CD14-positive monocyte (primary cell): ENCODE measurements around the gene STX10. TPM values are rescaled to one million over a fixed set of nuclear protein-coding genes. Genes with fewer than 3 reads are reported as not detected.

Experiments
- DNase-seq, 3 donors: peaks; one replicate each; pipeline ENCODE4 v3.0.0-alpha.2; 2011 to 2022
- H2AFZ ChIP-seq: 2 replicates; pipeline ENCODE4 v1.6.0; 2012; ENCODE audit warnings: mild to moderate bottlenecking, low read depth, low read length, inconsistent platforms; ENCODE audit not compliant: insufficient read depth, poor library complexity, severe bottlenecking
- H3K27ac ChIP-seq, 2 donors: 1 replicate in 1 of 2; 2 replicates in 1 of 2; pipeline ENCODE4 v1.5.1; 2012 to 2013; ENCODE audit warnings: low read length in 2 of 2, control low read depth in 1 of 2, inconsistent platforms in 1 of 2, low read depth in 1 of 2, mild to moderate bottlenecking in 1 of 2
- H3K27me3 ChIP-seq, 2 donors: one replicate each; pipeline versions ENCODE4 v1.6.0 to v1.6.1; 2011 to 2013; ENCODE audit warnings: low read length in 2 of 2; ENCODE audit not compliant: control insufficient read depth in 2 of 2, insufficient read depth in 2 of 2
- H3K36me3 ChIP-seq, 2 donors: replicated peaks in 1 of 2; 1 replicate in 1 of 2; 2 replicates in 1 of 2; pipeline versions ENCODE4 v1.5.1 to v1.6.1; 2012 to 2013; ENCODE audit warnings: low read length in 2 of 2, control low read depth in 1 of 2, inconsistent platforms in 1 of 2, mild to moderate bottlenecking in 1 of 2; ENCODE audit not compliant: insufficient read depth in 2 of 2, control insufficient read depth in 1 of 2
- H3K4me1 ChIP-seq, 2 donors: 1 replicate in 1 of 2; 2 replicates in 1 of 2; pipeline versions ENCODE4 v1.5.1 to v1.6.1; 2012 to 2013; ENCODE audit warnings: low read length in 2 of 2, control low read depth in 1 of 2, inconsistent platforms in 1 of 2, mild to moderate bottlenecking in 1 of 2, moderate library complexity in 1 of 2; ENCODE audit not compliant: insufficient read depth in 2 of 2, control insufficient read depth in 1 of 2
- H3K4me2 ChIP-seq: replicated peaks from 2 replicates; pipeline ENCODE3; 2012; ENCODE audit warnings: low read length, moderate library complexity, mild to moderate bottlenecking; ENCODE audit not compliant: poor library complexity, severe bottlenecking; ENCODE audit errors: extremely low read depth
- H3K4me3 ChIP-seq, 3 experiments: fragments of 200-600 bp in 1 of 3; sonication (generic) in 1 of 3; replicated peaks in 1 of 3; 1 replicate in 2 of 3; 2 replicates in 1 of 3; pipeline ENCODE4 v1.5.1; 2011 to 2013; ENCODE audit warnings: low read length in 3 of 3, mild to moderate bottlenecking in 3 of 3, control low read depth in 2 of 3, low read depth in 2 of 3, inconsistent platforms in 1 of 3, moderate library complexity in 1 of 3
- H3K79me2 ChIP-seq: 2 replicates; pipeline ENCODE4 v1.6.0; 2012; ENCODE audit warnings: mild to moderate bottlenecking, control low read depth, inconsistent platforms, low read length, moderate library complexity; ENCODE audit not compliant: insufficient read depth
- H3K9ac ChIP-seq: 2 replicates; pipeline ENCODE4 v1.6.0; 2017; ENCODE audit warnings: low read length, mild to moderate bottlenecking; ENCODE audit not compliant: insufficient read depth, poor library complexity, severe bottlenecking
- H3K9me3 ChIP-seq, 2 donors: replicated peaks in 1 of 2; 1 replicate in 1 of 2; 2 replicates in 1 of 2; pipeline versions ENCODE4 v1.5.1 to v1.6.1; 2012 to 2013; ENCODE audit warnings: low read length in 2 of 2, control low read depth in 1 of 2; ENCODE audit not compliant: control insufficient read depth in 1 of 2, insufficient read depth in 1 of 2
- H4K20me1 ChIP-seq: 2 replicates; pipeline ENCODE4 v1.6.0; 2012; ENCODE audit warnings: mild to moderate bottlenecking, low read length, control low read depth, moderate library complexity; ENCODE audit not compliant: insufficient read depth
- H3K27ac Mint-ChIP-seq, 7 donors: one replicate each; pipeline ENCODE4 v1.8.0; 2020; ENCODE audit warnings: mild to moderate bottlenecking in 7 of 7, mixed read lengths in 7 of 7, moderate library complexity in 6 of 7, inconsistent platforms in 2 of 7
- H3K27me3 Mint-ChIP-seq, 3 donors: one replicate each; pipeline ENCODE4 v1.8.0; 2021 to 2022; ENCODE audit warnings: low read depth in 3 of 3, mild to moderate bottlenecking in 3 of 3, mixed read lengths in 3 of 3, moderate library complexity in 3 of 3, inconsistent platforms in 1 of 3
- H3K36me3 Mint-ChIP-seq, 2 donors: one replicate each; pipeline ENCODE4 v1.8.0; 2020; ENCODE audit warnings: mixed read lengths in 2 of 2, inconsistent platforms in 1 of 2, mild to moderate bottlenecking in 1 of 2
- H3K4me1 Mint-ChIP-seq: one replicate; pipeline ENCODE4 v1.8.0; 2020; ENCODE audit warnings: mild to moderate bottlenecking, mixed read lengths
- H3K4me3 Mint-ChIP-seq, 2 donors: one replicate each; pipeline ENCODE4 v1.8.0; 2020; ENCODE audit warnings: mild to moderate bottlenecking in 2 of 2, mixed read lengths in 2 of 2, moderate library complexity in 1 of 2
- H3K9me3 Mint-ChIP-seq, 7 donors: one replicate each; pipeline ENCODE4 v1.8.0; 2020 to 2022; ENCODE audit warnings: mixed read lengths in 7 of 7, mild to moderate bottlenecking in 6 of 7, moderate library complexity in 6 of 7, inconsistent platforms in 2 of 7
- CTCF ChIP-seq: fragments of 200-600 bp; IDR thresholded peaks from one replicate; pipeline ENCODE4 v1.8.0; 2022; ENCODE audit warnings: antibody characterized with exemption, mild to moderate bottlenecking
- WGBS: methylation state at CpG from one replicate; pipeline ENCODE4 v1.1.5; 2013; ENCODE audit warnings: missing lambda C conversion rate; ENCODE audit not compliant: insufficient coverage; 5-methylcytosine and 5-hydroxymethylcytosine counted together
- intact Hi-C, 2 donors: fragments of 100-400 bp; cut with micrococcal nuclease; formaldehyde crosslinking; loops; one replicate each; pipeline versions ENCODE4 v1.15.0 to v1.15.1; 2023
- polyA plus RNA-seq, 3 donors: library from polyadenylated mRNA; depleted of rRNA in 1 of 3; unstranded in 2 of 3; stranded (reverse) in 1 of 3; fragments of 300-500 nt in 2 of 3; fragments of >200 nt in 1 of 3; fragmentation: Illumina TruSeq in 2 of 3; gene quantifications; 1 replicate in 2 of 3; 2 replicates in 1 of 3; pipeline ENCODE4 v1.2.3, GENCODE V29; 2012 to 2021

Gene STX10
- polyA plus RNA-seq, 3 donors = 158 to 392 (median 172) TPM

GRCh38 chr19:13138916-13139198 is 11.3 kb downstream of the STX10 start:
- H3K4me1 Mint-ChIP-seq = peaks cover 16% of the 10 kb centered on the region
- Histone ChIP-seq H4K20me1 (peaks cover 47% of the 10 kb centered on the region), H3K4me2 (no peak overlapping the region), H3K27me3 (no peaks in the 10 kb centered on the region), H3K9me3 (no peaks in the 10 kb centered on the region), H3K27ac (peak overlapping the region in 1 of 2 donors; percentile 53), H3K79me2 (peaks cover 19% of the 10 kb centered on the region), H3K4me3 (no peak overlapping the region), H3K9ac (no peak overlapping the region), H2AFZ (no peak overlapping the region), H3K4me1 (peaks cover 4 to 10% of the 10 kb centered on the region in 2 donors), H3K36me3 (peaks cover 50 to 65% of the 10 kb centered on the region in 2 donors)
- no peak overlapping the region for H3K4me3 Mint-ChIP-seq
- H3K27me3 Mint-ChIP-seq = no peaks in the 10 kb centered on the region
- intact Hi-C loops = no loop called here
- 16% methylated on average over 7 of the region's 10 CpGs for WGBS
- H3K27ac Mint-ChIP-seq = peak overlapping the region in 2 of 7 donors; percentile 41 to 70
- peaks cover 41 to 78% of the 10 kb centered on the region in 2 donors for H3K36me3 Mint-ChIP-seq
- TF ChIP-seq CTCF = no peak
- DNase-seq = no peak
- H3K9me3 Mint-ChIP-seq = peaks cover 0 to 2% (median 0%) of the 10 kb centered on the region in 7 donors

DNA sequence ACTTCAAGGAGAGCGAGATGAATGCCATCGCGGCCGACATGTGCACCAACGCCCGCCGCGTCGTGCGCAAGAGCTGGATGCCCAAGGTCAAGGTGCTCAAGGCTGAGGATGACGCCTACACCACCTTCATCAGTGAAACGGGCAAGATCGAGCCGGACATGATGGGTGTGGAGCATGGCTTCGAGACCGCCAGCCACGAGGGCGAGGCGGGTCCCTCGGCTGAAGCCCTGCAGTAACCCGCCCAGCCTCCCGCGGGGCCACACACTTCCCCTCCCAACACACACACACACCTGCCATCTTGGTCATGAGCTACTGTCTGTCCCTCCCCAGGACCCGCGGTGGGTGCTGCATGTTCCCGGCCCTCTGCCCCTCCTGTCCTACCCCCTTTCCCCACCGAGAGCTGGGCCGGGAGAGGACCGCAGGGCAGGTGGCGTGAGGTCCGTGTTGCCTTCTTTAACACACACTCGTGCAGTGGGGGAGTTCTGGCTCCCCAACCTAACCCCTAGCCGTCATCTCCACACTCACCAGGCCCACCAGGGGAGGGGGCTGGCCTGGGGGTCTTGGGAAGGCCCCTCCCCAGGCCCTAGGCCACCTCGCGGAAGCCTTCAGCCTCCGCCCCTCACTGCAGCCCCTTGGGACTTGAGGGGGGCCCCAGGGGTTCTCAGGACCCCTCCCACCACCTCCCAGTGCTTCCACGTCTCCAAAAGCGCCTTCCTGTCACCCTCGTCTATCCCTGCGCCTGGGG is 11.8 kb downstream of the STX10 start:
- Histone ChIP-seq H4K20me1 (peaks cover 50% of the 10 kb centered on the region), H3K4me1 (peaks cover 1 to 6% of the 10 kb centered on the region in 2 donors), H3K4me3 (no peak overlapping the region), H3K36me3 (peaks cover 48 to 67% of the 10 kb centered on the region in 2 donors), H2AFZ (no peak overlapping the region), H3K9me3 (no peaks in the 10 kb centered on the region), H3K27me3 (no peaks in the 10 kb centered on the region), H3K79me2 (peaks cover 22% of the 10 kb centered on the region), H3K9ac (no peak overlapping the region), H3K4me2 (no peak overlapping the region), H3K27ac (peak overlapping the region in 1 of 2 donors; percentile 53)
- DNase-seq = no peak
- Mint-ChIP-seq H3K4me3 (no peak overlapping the region), H3K27ac (peak overlapping the region in 1 of 7 donors; percentile 59), H3K9me3 (peaks cover 0 to 2% (median 0%) of the 10 kb centered on the region in 7 donors), H3K4me1 (peaks cover 12% of the 10 kb centered on the region), H3K27me3 (no peaks in the 10 kb centered on the region), H3K36me3 (peaks cover 37 to 75% of the 10 kb centered on the region in 2 donors)
- no peak for TF ChIP-seq CTCF
- intact Hi-C loops = no loop called here
- 91% methylated on average over 26 of the region's 40 CpGs for WGBS
